GM18511 (cell line): ENCODE measurements around the gene EXOSC6.
A peak's percentile ranks its signal among the peaks of the same experiment; 100 is the strongest.
"Not testable (repeated sequence)": the region's sequence is repeated elsewhere in the genome, so short reads cannot be mapped to it uniquely, and the experiment has no call there.

ENCODE experiments used
- ATAC-seq: cut with Tn5 transposase; IDR thresholded peaks from one replicate; pipeline ENCODE4 v1.9.1; 2021; ENCODE audit warnings: mild to moderate bottlenecking, moderate library complexity; ENCODE audit not compliant: unreplicated experiment

The EXOSC6 gene

GRCh38 chr16:70251629-70252354, at the start of gene EXOSC6:
Gene EXOSC6 (minus strand): TSS chr16:70251940. CDS start chr16:70251900, 40 bp downstream.
- peak; percentile 92 for ATAC-seq

GRCh38 chr16:70301121-70301520, 49.4 kb upstream of the EXOSC6 start:
- ATAC-seq = no peak

DNA sequence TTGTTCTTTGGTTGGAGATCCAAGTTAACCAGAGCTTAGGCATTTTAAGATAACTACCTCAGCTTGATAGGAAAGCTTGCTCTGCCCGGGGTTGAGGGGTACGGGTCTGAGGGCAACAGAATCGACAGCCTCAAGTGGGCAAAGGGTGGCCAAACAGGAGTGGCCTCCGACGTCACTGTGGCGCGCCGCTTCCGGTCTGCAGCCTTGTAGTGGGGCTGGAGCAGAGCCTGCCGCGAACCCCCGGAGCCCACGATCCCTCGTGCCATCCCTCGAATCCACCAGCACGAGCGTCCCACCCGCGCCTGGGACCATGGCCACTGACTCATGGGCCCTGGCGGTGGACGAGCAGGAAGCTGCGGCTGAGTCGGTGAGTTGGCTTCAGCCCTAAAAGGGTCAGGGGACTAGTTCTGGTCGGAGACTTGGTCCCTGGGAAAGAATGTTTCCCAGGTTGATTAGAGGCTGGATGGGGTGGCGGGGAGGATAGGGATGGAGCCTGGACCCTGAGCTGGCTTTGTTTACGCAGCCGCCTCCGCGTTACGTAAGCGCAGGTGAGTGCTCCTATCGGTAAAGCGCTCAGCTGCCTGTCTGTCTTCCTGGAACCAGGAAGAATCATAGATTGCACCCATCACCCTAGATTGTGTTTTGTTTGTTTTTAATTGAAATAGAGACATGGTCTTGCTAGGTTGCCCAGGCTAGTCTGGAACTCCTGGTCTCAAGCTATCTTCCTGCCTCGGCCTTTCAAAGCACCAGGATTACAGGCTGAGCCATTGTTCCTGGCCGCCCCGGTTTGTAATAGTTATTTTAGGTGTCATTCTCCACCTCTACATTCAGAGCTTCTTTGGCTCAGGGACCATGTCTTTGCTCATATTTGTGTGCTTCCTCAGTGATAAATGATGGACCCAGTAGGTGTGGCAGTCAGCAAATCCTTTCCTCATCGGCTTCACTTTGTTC, 47.5 kb upstream of the EXOSC6 start, which contains the start of gene DDX19B:
Gene DDX19B (plus strand): TSS at position 199 of the 951 bp plus-strand sequence. CDS start 112 bp downstream, at position 311.
- peak; percentile 89 for ATAC-seq

DNA sequence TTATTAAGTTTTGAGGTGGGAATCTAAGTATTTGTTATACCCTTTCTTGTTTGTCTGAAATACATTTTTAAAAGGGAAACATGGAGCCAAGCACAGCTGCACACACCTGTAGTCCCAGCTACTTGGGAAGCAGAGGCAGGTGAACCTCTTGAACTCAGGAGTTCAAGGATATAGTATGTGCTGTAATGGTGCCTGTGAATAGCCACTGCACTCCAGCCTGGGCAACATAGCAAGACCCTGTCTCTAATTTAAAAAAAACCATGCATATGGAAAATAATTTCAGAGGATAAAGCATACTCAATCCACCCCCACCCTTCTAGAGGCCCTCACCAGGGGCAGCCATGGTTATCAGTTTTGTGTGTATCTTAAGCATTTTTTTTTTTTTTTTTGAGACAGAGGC, 43.9 kb upstream of the EXOSC6 start:
- no peak for ATAC-seq

GRCh38 chr16:70294385-70295025, 42.8 kb upstream of the EXOSC6 start:
- no peak for ATAC-seq

DNA sequence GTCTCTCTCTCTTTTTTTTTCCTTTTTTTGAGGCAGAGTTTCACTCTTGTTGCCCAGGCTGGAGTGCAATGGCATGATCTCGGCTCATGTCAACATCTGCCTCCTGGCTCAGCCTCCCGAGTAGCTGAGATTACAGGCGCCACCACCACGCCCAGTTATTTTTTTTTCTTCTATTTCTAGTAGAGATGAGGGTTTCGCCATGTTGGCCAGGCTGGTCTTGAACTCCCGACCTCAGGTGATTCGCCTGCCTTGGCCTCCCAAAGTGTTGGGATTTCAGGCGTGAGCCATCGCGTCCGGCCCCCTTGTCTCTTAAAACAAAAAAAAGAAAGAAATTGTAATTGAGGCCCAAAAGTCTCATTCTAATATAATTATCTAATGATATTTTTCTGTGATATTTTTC, 40.4 kb upstream of the EXOSC6 start:
- ATAC-seq = not testable (repeated sequence)

DNA sequence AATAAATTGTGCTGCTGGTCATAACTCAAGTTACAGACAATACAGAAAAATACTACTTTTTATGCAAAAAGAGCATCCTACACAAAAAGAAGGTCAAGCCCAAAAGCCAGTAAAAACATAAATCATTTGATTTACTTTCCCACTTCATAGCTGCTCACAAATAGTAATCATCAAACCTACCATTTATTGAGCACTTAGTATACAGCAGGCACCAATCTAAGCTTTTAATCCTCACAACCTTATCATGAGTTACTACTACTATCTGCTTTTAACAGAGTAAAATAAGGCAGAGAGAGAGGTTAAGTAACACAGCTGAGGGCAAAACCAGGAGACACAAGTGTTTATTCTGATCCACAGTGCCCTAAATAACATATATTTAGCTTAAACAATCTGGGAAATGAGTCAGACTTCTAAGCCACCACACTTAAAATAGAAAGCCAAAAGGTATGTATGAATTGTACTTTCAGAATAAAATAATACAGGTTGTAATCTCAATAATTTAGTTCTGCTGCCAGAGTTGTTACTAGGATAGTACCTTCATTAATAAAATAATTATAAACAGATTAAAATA, 39.3 kb upstream of the EXOSC6 start:
- ATAC-seq = no peak

DNA sequence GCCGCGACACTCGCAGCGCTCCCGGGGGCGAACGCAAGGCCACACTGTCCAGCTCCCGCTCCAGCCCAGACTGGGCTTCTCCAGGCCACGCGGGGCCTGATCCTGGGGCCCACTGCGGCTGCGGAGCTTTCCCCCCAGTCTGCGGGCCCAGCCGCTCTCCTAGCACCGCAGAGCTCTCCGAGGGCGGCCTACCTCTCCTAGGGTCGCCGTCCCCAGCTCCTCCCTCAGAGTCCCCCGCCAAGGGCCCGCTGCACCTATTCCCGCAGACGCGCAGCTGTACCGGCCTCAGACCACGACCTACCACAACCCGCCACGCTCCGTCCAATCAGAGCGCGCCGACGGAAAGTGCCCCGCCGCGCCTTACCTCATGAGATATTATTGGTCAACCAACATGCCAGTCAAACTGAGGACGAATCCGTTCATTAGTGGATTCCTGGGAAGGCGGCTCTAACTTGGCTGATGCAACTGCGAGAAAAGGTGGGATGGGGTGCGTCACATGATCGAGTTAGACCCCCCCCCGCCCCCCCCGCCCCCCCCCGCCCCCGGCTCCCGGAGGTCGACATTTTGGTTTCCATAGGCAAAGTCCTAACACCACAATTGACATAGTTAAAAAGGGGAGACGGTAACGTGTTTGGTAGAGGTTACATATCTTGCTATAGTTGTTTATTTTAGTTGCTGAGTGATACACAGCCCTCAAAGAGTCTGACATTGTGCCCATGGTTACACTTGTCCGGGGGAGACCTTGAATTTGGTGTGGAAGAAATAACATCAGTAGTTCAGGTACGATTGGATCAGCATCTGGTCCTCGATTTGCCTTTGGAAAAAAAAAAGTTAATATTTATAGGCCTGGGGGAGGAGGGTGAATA, 37.7 kb upstream of the EXOSC6 start, which contains the start of gene AARS1:
Gene AARS1 (minus strand): TSS at position 278 of the 866 bp plus-strand sequence. CDS start 6,743 bp downstream, outside the sequence.
- peak; percentile 98 for ATAC-seq

GRCh38 chr16:70287304-70287971, 35.7 kb upstream of the EXOSC6 start:
- ATAC-seq = not testable (repeated sequence)

DNA sequence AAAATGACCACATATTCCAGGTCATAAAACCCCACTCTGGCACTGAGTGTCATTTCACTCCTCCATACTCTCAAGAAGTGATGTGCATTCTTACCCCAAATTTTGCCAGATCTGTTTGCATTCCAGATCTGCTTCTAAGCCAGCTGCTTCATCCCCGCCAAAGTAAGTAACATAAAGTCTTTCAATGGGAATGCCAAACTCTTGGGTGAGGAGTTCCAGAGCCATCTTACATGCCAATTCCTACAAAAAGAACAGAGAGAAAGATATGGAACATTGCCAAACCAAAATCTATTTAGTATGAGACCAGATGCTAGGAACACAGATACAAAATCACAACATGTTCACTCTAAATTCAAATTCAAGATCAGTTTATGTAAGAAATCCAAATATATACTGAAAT, 24.7 kb upstream of the EXOSC6 start:
- no peak for ATAC-seq

GRCh38 chr16:70271696-70272095, 20.0 kb upstream of the EXOSC6 start:
- ATAC-seq = no peak

DNA sequence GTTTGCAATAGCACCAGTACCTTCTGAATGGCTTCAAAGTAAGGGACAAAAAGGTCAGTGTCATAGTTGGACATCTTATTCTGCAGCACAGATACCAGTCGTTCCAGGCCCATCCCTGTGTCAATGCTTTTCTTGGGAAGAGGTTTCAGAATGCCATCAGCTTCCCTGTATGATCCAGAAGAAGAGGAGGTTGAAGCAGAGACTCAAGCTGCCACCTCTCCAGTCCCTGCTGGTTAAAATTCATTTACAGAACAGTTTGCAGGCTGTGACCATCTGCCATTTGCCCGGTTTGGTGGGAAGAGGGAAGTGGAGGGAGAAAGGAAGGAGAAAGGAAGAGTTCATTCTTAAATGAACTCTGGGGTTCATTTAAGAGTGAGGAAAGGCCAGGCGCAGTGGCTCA, 18.4 kb upstream of the EXOSC6 start:
- no peak for ATAC-seq

- ATAC-seq = no peak
Measured at GRCh38 chr16:70269471-70269870, 17.7 kb upstream of the EXOSC6 start.

DNA sequence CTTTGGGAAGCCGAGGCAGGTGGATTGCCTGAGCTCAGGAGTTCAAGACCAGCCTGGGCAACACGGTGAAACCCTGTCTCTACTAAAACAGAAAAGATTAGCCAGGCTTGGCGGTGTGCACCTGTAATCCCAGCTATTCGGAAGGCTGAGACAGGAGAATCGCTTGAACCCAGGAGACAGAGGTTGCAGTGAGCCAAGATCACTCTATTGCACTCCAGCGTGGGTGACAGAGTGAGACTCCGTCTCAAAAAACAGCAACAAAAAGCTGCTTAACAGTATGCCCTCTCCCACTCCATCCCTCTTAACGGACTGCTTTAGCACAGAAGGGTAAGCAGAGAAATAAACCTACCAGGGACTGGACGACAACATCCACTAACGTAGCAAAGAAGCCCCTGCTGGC, 16.2 kb upstream of the EXOSC6 start:
- not testable (repeated sequence) for ATAC-seq

DNA sequence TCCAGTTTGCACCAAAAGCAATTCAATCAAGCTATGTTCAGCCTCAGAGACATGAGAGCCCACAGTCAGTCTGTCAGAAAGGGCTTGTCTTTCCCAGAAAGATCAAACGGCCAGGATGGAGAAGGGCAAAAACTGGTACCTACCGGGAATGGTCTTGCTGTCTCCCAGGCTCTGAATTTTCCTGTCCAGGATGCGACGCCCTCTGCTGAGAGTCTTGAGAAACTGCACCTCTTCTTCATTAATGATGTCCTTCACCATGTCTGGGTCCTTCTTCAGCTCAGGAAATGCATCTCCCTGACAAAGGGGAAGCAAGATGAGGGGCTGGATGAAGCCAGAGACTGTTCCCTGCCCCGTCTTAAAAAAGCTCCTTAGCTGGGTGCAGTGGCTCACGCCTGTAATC, 15.8 kb upstream of the EXOSC6 start:
- ATAC-seq = no peak

GRCh38 chr16:70259903-70260302, 8.2 kb upstream of the EXOSC6 start:
- ATAC-seq = not testable (repeated sequence)

- ATAC-seq = no peak
Measured at GRCh38 chr16:70258946-70259345, 7.2 kb upstream of the EXOSC6 start.

- no peak for ATAC-seq
Measured at GRCh38 chr16:70258065-70258464, 6.3 kb upstream of the EXOSC6 start.

DNA sequence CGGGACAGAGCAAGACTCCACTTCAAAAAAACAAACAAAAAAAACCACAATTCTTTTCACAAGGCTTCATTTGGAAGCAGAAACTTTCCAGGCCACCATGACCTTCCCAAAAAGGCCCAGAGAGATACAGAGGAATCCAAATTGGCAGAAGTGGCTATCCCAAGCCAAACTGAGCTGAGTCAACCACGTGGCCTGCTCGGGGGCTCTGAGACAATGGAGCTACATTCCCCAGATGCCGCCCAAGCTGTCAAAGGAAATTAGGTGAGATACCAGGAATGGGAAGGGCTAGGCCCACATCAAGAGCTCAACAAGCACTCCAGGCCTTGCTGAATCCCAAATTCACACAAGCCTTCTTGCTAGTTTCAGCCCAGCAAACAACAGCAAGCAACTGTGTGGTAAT, 5.7 kb upstream of the EXOSC6 start:
- no peak for ATAC-seq
